GM23248 (cell line): Measurements from ENCODE around the gene JMJD7.

Source experiments
- EZH2 ChIP-seq: fragments of 200-600 bp; sonication (generic); IDR thresholded peaks from 2 replicates; pipeline ENCODE4 v1.6.1; 2018; ENCODE audit warnings: antibody characterized with exemption, mild to moderate bottlenecking; ENCODE audit not compliant: insufficient read depth, poor library complexity, severe bottlenecking
- EZH2phosphoT487 ChIP-seq: fragments of 200-600 bp; sonication (generic); IDR thresholded peaks from 2 replicates; pipeline ENCODE4 v1.6.1; 2018; ENCODE audit warnings: antibody characterized with exemption, moderate library complexity, mild to moderate bottlenecking, low read depth; ENCODE audit not compliant: insufficient read depth

DNA sequence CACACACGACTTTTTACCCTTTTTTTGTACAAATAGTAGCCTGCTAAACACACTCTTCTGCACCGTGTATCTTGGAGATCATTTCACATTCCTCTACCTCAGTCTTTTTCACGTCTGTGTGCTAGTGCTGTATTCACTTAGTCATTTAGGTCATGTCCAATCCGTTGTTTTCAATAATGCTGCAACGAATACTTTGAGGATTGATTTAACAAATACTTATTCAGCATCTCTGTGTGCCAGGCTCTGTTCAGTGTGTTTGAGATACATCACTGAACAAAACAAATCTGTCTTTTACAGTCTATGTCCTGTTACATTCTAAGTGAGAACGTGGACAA is 882 bp downstream of the JMJD7 start:
- TF ChIP-seq EZH2 = no peak
- no peak for TF ChIP-seq EZH2phosphoT487
